ENCODE measurements around the gene DOCK2.

The DOCK2 gene

GRCh38 chr5:169901896-169902295 is 264.8 kb downstream of the DOCK2 start:
- Histone ChIP-seq H3K4me1 (ENCODE audit: low read depth, poor library complexity, severe bottlenecking) (no peaks in the 10 kb centered on the region), H3K79me2 (ENCODE audit: insufficient read depth, low read depth) (no peaks in the 10 kb centered on the region), H3K36me3 (ENCODE audit: insufficient read depth) (no peaks in the 10 kb centered on the region), H3K4me2 (no peak overlapping the region), H4K20me1 (ENCODE audit: insufficient read depth) (no peaks in the 10 kb centered on the region), H3K27ac (no peak overlapping the region), H3K27me3 (ENCODE audit: insufficient read depth, low read depth) (no peaks in the 10 kb centered on the region), H3K9ac (no peak overlapping the region), H2AFZ (ENCODE audit: low read depth) (no peak overlapping the region), H3K4me3 (IDR thresholded peaks at IDR 0.05; ENCODE audit: insufficient read depth, low read depth, low read length) (no peak overlapping the region)
- TF ChIP-seq CTCF (conservative IDR thresholded peaks at IDR 0.05; ENCODE audit: low read depth, low read length), result no peak

- no peaks in the 10 kb centered on the region for H3K79me2 ChIP-seq (ENCODE audit: insufficient read depth, low read depth)
- H3K9ac ChIP-seq, result no peak overlapping the region
- H3K4me2 ChIP-seq, result no peak overlapping the region
- no peaks in the 10 kb centered on the region for H3K4me1 ChIP-seq (ENCODE audit: low read depth, poor library complexity, severe bottlenecking)
- H3K36me3 ChIP-seq (ENCODE audit: insufficient read depth), result no peaks in the 10 kb centered on the region
- H4K20me1 ChIP-seq (ENCODE audit: insufficient read depth), result no peaks in the 10 kb centered on the region
- H3K4me3 ChIP-seq (IDR thresholded peaks at IDR 0.05; ENCODE audit: insufficient read depth, low read depth, low read length), result no peak overlapping the region
- no peak overlapping the region for H2AFZ ChIP-seq (ENCODE audit: low read depth)
- H3K27me3 ChIP-seq (ENCODE audit: insufficient read depth, low read depth), result no peaks in the 10 kb centered on the region
- H3K27ac ChIP-seq, result no peak overlapping the region
- no peak for TF ChIP-seq CTCF (conservative IDR thresholded peaks at IDR 0.05; ENCODE audit: low read depth, low read length)
Observed at GRCh38 chr5:169904059-169904458, 267.0 kb downstream of the DOCK2 start.

GRCh38 chr5:169904508-169904907 is 267.4 kb downstream of the DOCK2 start:
- no peaks in the 10 kb centered on the region for H4K20me1 ChIP-seq (ENCODE audit: insufficient read depth)
- H3K4me3 ChIP-seq (IDR thresholded peaks at IDR 0.05; ENCODE audit: insufficient read depth, low read depth, low read length), result no peak overlapping the region
- no peak overlapping the region for H3K4me2 ChIP-seq
- H3K27me3 ChIP-seq (ENCODE audit: insufficient read depth, low read depth), result no peaks in the 10 kb centered on the region
- no peak overlapping the region for H3K27ac ChIP-seq
- no peak overlapping the region for H2AFZ ChIP-seq (ENCODE audit: low read depth)
- no peak for TF ChIP-seq CTCF (conservative IDR thresholded peaks at IDR 0.05; ENCODE audit: low read depth, low read length)
- H3K36me3 ChIP-seq (ENCODE audit: insufficient read depth), result no peaks in the 10 kb centered on the region
- H3K4me1 ChIP-seq (ENCODE audit: low read depth, poor library complexity, severe bottlenecking), result no peaks in the 10 kb centered on the region
- H3K9ac ChIP-seq, result no peak overlapping the region
- H3K79me2 ChIP-seq (ENCODE audit: insufficient read depth, low read depth), result no peaks in the 10 kb centered on the region

- TF ChIP-seq CTCF (conservative IDR thresholded peaks at IDR 0.05; ENCODE audit: low read depth, low read length), result no peak
- H3K4me2 ChIP-seq, result no peak overlapping the region
- no peak overlapping the region for H3K9ac ChIP-seq
- H3K4me1 ChIP-seq (ENCODE audit: low read depth, poor library complexity, severe bottlenecking), result no peaks in the 10 kb centered on the region
- H4K20me1 ChIP-seq (ENCODE audit: insufficient read depth), result no peaks in the 10 kb centered on the region
- no peak overlapping the region for H3K4me3 ChIP-seq (IDR thresholded peaks at IDR 0.05; ENCODE audit: insufficient read depth, low read depth, low read length)
- no peak overlapping the region for H2AFZ ChIP-seq (ENCODE audit: low read depth)
- H3K27me3 ChIP-seq (ENCODE audit: insufficient read depth, low read depth), result no peaks in the 10 kb centered on the region
- no peak overlapping the region for H3K27ac ChIP-seq
- H3K36me3 ChIP-seq (ENCODE audit: insufficient read depth), result no peaks in the 10 kb centered on the region
- H3K79me2 ChIP-seq (ENCODE audit: insufficient read depth, low read depth), result no peaks in the 10 kb centered on the region
Observed at GRCh38 chr5:169905017-169905416, 267.9 kb downstream of the DOCK2 start.

All from KMS-11 (cell line).